Measurements from ENCODE around the gene CYTL1. TPM values are rescaled to one million over a fixed set of nuclear protein-coding genes. Genes with fewer than 3 reads are reported as not detected.

The CYTL1 gene
- total and polyA plus RNA-seq, 2 donors (not counting 3 experiments of a cell fraction or from before 2014, with no cell fraction given) = 4.0 to 36.8 TPM

DNA sequence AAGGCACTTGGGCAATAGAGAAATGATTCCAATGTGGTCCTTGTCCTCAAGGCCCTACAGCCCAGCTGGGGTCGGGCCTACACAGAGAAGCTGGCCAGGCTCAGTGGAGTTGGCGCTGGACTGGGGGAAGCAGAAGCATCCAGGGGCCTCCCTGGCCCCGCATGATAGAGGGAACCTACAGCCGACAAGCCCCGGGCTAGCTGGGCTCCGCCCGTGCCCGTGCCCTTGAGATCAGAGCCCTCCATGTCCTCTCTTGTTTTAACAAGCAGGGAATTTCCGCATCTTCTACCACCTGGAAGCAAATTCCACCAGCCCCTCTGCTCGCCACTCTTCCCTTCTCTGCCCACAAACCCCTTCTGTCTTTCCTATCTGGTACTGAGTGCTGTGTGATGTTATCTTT lies 31.6 kb downstream of the CYTL1 start:
- Histone ChIP-seq H3K9me1 (replicated peaks; ENCODE audit: control insufficient read depth, extremely low read depth, insufficient read depth, low read length) (no peaks in the 10 kb centered on the region), H3K4me2 (ENCODE audit: insufficient read depth, low read length) (no peak overlapping the region), H3K9me3 (replicated peaks; ENCODE audit: control insufficient read depth, insufficient read depth, low read length) (no peaks in the 10 kb centered on the region), H3K27me3 (ENCODE audit: control insufficient read depth in 2 of 2, insufficient read depth in 2 of 2, low read length in 2 of 2) (no peaks in the 10 kb centered on the region), H3K36me3 (ENCODE audit: control insufficient read depth in 2 of 2, extremely low read depth in 1 of 2, insufficient read depth in 2 of 2, low read length in 2 of 2) (no peaks in the 10 kb centered on the region), H3K27ac (ENCODE audit: insufficient read depth, low read depth, low read length) (no peak overlapping the region), H3K9ac (replicated peaks; ENCODE audit: extremely low read depth, insufficient read depth, low read length) (no peak overlapping the region), H2AFZ (ENCODE audit: low read depth, low read length) (no peak overlapping the region), H3K4me3 (replicated peaks in 1 of 3; ENCODE audit: insufficient read depth in 1 of 3, low read depth in 1 of 3, low read length in 3 of 3) (no peak overlapping the region), H3K79me2 (ENCODE audit: control insufficient read depth, insufficient read depth, low read length) (no peaks in the 10 kb centered on the region), H3K4me1 (ENCODE audit: control insufficient read depth, extremely low read depth, insufficient read depth, low read length) (no peaks in the 10 kb centered on the region), H4K20me1 (replicated peaks; ENCODE audit: control insufficient read depth, extremely low read depth, insufficient read depth, low read length) (no peaks in the 10 kb centered on the region)
- dilution Hi-C loops (cut with MboI; ENCODE audit: extremely low pct_ligation_motif_present, low sequenced_read_pairs) = no loop called here
- ChIA-PET CTCF (interaction anchor here (1.3 kb wide), 1 partner anchor 472 kb away, joined by 3 read pairs; no protein-coding TSS in a partner anchor), POLR2A (no interaction called here)
- TF ChIP-seq JUN (IDR thresholded peaks at IDR 0.05; ENCODE audit: borderline replicate concordance, insufficient read depth, insufficient read length, low read depth) (no peak), POLR2A (IDR thresholded peaks at IDR 0.05; ENCODE audit: low read depth, low read length) (no peak), POLR2AphosphoS5 (IDR thresholded peaks at IDR 0.05; ENCODE audit: insufficient read depth, low read depth, low read length) (no peak), MYC (IDR thresholded peaks at IDR 0.05; ENCODE audit: low read depth, low read length) (no peak), FOS (IDR thresholded peaks at IDR 0.05; ENCODE audit: borderline replicate concordance, insufficient read depth, low read length) (no peak)
- TF ChIP-seq, protein P1, sequence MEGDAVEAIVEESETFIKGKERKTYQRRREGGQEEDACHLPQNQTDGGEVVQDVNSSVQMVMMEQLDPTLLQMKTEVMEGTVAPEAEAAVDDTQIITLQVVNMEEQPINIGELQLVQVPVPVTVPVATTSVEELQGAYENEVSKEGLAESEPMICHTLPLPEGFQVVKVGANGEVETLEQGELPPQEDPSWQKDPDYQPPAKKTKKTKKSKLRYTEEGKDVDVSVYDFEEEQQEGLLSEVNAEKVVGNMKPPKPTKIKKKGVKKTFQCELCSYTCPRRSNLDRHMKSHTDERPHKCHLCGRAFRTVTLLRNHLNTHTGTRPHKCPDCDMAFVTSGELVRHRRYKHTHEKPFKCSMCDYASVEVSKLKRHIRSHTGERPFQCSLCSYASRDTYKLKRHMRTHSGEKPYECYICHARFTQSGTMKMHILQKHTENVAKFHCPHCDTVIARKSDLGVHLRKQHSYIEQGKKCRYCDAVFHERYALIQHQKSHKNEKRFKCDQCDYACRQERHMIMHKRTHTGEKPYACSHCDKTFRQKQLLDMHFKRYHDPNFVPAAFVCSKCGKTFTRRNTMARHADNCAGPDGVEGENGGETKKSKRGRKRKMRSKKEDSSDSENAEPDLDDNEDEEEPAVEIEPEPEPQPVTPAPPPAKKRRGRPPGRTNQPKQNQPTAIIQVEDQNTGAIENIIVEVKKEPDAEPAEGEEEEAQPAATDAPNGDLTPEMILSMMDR (IDR thresholded peaks at IDR 0.05; ENCODE audit: extremely low read depth in 1 of 2, insufficient read depth in 1 of 2, low read depth in 1 of 2, low read length in 2 of 2) = no peak
- DNase-seq (ENCODE audit: low read depth, low spot score) (no peak), FAIRE-seq (no peak)
- no TSS peak for BruUV-seq (replicated peaks)
- intact Hi-C loops (cut with micrococcal nuclease) = loop anchor here (2.0 kb wide), 1 partner anchor 499 kb away; no protein-coding TSS in a partner anchor

DNA sequence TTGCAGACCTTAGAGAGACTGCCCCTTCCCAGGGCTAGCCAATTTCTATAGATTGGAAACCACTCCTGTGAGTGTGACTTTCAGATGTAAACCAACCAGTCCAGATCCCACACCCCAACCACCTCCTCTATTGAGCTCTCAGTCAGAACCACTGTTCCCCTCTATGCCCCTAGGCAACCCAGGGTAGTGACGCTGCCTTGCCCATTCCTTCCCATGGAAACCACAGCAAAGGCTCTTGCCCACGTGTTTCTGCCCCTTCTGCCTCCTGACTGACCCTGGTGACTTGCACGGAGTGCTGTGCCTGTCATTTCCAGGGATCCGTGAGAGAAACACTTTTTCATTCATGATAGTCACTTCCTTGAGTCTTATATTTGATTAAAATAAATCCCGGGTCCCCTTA lies 32.4 kb downstream of the CYTL1 start:
- Histone ChIP-seq H3K9me1 (replicated peaks; ENCODE audit: control insufficient read depth, extremely low read depth, insufficient read depth, low read length) (no peaks in the 10 kb centered on the region), H3K36me3 (ENCODE audit: control insufficient read depth in 2 of 2, extremely low read depth in 1 of 2, insufficient read depth in 2 of 2, low read length in 2 of 2) (no peaks in the 10 kb centered on the region), H3K4me3 (replicated peaks in 1 of 3; ENCODE audit: insufficient read depth in 1 of 3, low read depth in 1 of 3, low read length in 3 of 3) (no peak overlapping the region), H3K9ac (replicated peaks; ENCODE audit: extremely low read depth, insufficient read depth, low read length) (no peak overlapping the region), H2AFZ (ENCODE audit: low read depth, low read length) (no peak overlapping the region), H3K9me3 (replicated peaks; ENCODE audit: control insufficient read depth, insufficient read depth, low read length) (no peaks in the 10 kb centered on the region), H3K27me3 (ENCODE audit: control insufficient read depth in 2 of 2, insufficient read depth in 2 of 2, low read length in 2 of 2) (no peaks in the 10 kb centered on the region), H3K4me2 (ENCODE audit: insufficient read depth, low read length) (no peak overlapping the region), H3K79me2 (ENCODE audit: control insufficient read depth, insufficient read depth, low read length) (no peaks in the 10 kb centered on the region), H3K4me1 (ENCODE audit: control insufficient read depth, extremely low read depth, insufficient read depth, low read length) (no peaks in the 10 kb centered on the region), H3K27ac (ENCODE audit: insufficient read depth, low read depth, low read length) (no peak overlapping the region), H4K20me1 (replicated peaks; ENCODE audit: control insufficient read depth, extremely low read depth, insufficient read depth, low read length) (no peaks in the 10 kb centered on the region)
- BruUV-seq (replicated peaks) = no TSS peak
- dilution Hi-C loops (cut with MboI; ENCODE audit: extremely low pct_ligation_motif_present, low sequenced_read_pairs) (no loop called here), intact Hi-C loops (cut with micrococcal nuclease) (loop anchor here (2.0 kb wide), 1 partner anchor 498 kb away; no protein-coding TSS in a partner anchor)
- no peak for DNase-seq (ENCODE audit: low read depth, low spot score)
- ChIA-PET CTCF (interaction anchor here (1.5 kb wide), 1 partner anchor 499 kb away, joined by 4 read pairs; no protein-coding TSS in a partner anchor), POLR2A (no interaction called here)
- FAIRE-seq = no peak
- TF ChIP-seq, protein P1 (IDR thresholded peaks at IDR 0.05; ENCODE audit: extremely low read depth in 1 of 2, insufficient read depth in 1 of 2, low read depth in 1 of 2, low read length in 2 of 2) = no peak
- TF ChIP-seq EZH2 (IDR thresholded peaks at IDR 0.05; ENCODE audit: borderline replicate concordance, low read depth, low read length, severe bottlenecking) = no peak
- no peak for TF ChIP-seq FOS (IDR thresholded peaks at IDR 0.05; ENCODE audit: borderline replicate concordance, insufficient read depth, low read length)
- no peak for TF ChIP-seq JUN (IDR thresholded peaks at IDR 0.05; ENCODE audit: borderline replicate concordance, insufficient read depth, insufficient read length, low read depth)
- no peak for TF ChIP-seq GATA2 (IDR thresholded peaks at IDR 0.05; ENCODE audit: insufficient read depth, insufficient read length, low read depth, low read length)
- no peak for TF ChIP-seq MYC (IDR thresholded peaks at IDR 0.05; ENCODE audit: low read depth, low read length)
- TF ChIP-seq POLR2A (IDR thresholded peaks at IDR 0.05; ENCODE audit: low read depth, low read length) = no peak
- TF ChIP-seq, protein P2, sequence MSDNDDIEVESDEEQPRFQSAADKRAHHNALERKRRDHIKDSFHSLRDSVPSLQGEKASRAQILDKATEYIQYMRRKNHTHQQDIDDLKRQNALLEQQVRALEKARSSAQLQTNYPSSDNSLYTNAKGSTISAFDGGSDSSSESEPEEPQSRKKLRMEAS (IDR thresholded peaks at IDR 0.05; ENCODE audit: insufficient read depth, insufficient read length) = no peak
- no peak for TF ChIP-seq POLR2AphosphoS5 (IDR thresholded peaks at IDR 0.05; ENCODE audit: insufficient read depth, low read depth, low read length)
